Vagina (tissue), 2 donors: ENCODE results near the gene CRACDL.

Source experiments
- POLR2A ChIP-seq, 2 donors: fragments of 450-650 bp; IDR thresholded peaks; one replicate each; pipeline ENCODE4 v1.6.1; 2017; ENCODE audit warnings: antibody characterized with exemption in 2 of 2, mild to moderate bottlenecking in 2 of 2, moderate library complexity in 2 of 2
- POLR2AphosphoS5 ChIP-seq, 2 donors: sonication (generic); formaldehyde crosslinking; IDR thresholded peaks; one replicate each; pipeline ENCODE4 v1.9.0; 2017; ENCODE audit warnings: antibody characterized with exemption in 2 of 2, mild to moderate bottlenecking in 2 of 2, low read depth in 1 of 2; ENCODE audit not compliant: insufficient read depth in 1 of 2
- TF ChIP-seq, protein P1 (sequence below), 3 experiments: fragments of 450-650 bp in 2 of 3; fragments of 200-600 bp in 1 of 3; sonication (generic) in 1 of 3; IDR thresholded peaks; one replicate each; pipeline ENCODE4 v1.5.1; 2017 to 2019; ENCODE audit warnings: antibody characterized with exemption in 3 of 3, mild to moderate bottlenecking in 2 of 3, moderate library complexity in 2 of 3

- TF ChIP-seq, protein P1, sequence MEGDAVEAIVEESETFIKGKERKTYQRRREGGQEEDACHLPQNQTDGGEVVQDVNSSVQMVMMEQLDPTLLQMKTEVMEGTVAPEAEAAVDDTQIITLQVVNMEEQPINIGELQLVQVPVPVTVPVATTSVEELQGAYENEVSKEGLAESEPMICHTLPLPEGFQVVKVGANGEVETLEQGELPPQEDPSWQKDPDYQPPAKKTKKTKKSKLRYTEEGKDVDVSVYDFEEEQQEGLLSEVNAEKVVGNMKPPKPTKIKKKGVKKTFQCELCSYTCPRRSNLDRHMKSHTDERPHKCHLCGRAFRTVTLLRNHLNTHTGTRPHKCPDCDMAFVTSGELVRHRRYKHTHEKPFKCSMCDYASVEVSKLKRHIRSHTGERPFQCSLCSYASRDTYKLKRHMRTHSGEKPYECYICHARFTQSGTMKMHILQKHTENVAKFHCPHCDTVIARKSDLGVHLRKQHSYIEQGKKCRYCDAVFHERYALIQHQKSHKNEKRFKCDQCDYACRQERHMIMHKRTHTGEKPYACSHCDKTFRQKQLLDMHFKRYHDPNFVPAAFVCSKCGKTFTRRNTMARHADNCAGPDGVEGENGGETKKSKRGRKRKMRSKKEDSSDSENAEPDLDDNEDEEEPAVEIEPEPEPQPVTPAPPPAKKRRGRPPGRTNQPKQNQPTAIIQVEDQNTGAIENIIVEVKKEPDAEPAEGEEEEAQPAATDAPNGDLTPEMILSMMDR (IDR thresholded peaks at IDR 0.05): no peak
- TF ChIP-seq POLR2A (IDR thresholded peaks at IDR 0.05): no peak
- TF ChIP-seq POLR2AphosphoS5 (IDR thresholded peaks at IDR 0.05; ENCODE audit: insufficient read depth in 1 of 2, low read depth in 1 of 2): no peak
Observed at GRCh38 chr2:98897746-98898145, 38.3 kb downstream of the CRACDL start.
